Measurements from ENCODE around the gene DPP7.
A peak's percentile ranks its signal among the peaks of the same experiment; 100 is the strongest.

The DPP7 gene

GRCh38 chr9:137110911-137111787, 3.4 kb downstream of the DPP7 start:
- no peak for DNase-seq

DNA sequence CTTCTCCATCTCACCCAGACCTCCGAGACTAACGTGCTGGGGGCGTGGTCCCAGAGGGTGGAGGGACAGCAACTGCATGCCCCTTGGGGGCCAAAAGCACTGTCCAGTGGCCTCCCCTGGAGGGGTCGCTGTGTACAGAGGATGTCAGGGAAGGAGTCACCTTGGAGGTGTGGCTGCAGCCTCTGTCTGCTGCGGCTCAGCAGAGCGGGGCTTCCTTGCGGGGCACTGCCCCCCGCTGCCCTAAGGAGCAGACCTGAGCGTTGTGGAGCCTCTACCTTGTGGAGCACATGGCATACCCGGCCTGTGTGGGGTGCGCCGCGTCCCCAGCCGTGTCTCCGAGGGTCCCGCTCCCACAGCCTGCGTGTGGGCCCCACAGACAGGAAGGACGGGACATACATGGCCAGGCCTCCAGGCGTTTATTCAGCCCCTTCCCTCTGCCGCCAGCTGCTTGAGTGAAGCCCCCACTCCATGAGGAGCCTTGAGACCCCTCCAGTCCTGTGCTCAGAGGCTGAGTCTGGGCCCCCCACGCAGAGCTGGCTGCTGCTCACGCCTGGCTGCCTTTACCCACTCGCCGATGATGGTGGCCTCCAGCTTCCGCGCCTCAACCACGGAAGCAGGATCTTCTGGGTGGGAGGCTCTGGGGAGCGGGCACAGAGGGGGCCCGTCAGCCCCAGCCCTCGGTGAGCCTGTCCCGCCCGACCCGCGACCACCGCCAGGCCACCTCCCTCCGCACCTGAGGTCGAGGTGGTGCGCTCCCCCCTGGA, 4.2 kb downstream of the DPP7 start:
- DNase-seq: no peak

GRCh38 chr9:137109250-137110146, 5.0 kb downstream of the DPP7 start:
- no peak for DNase-seq

- DNase-seq: no peak
Measured at GRCh38 chr9:137108608-137109249, 5.8 kb downstream of the DPP7 start.

- no peak for DNase-seq
Measured at GRCh38 chr9:137107982-137108381, 6.6 kb downstream of the DPP7 start.

DNA sequence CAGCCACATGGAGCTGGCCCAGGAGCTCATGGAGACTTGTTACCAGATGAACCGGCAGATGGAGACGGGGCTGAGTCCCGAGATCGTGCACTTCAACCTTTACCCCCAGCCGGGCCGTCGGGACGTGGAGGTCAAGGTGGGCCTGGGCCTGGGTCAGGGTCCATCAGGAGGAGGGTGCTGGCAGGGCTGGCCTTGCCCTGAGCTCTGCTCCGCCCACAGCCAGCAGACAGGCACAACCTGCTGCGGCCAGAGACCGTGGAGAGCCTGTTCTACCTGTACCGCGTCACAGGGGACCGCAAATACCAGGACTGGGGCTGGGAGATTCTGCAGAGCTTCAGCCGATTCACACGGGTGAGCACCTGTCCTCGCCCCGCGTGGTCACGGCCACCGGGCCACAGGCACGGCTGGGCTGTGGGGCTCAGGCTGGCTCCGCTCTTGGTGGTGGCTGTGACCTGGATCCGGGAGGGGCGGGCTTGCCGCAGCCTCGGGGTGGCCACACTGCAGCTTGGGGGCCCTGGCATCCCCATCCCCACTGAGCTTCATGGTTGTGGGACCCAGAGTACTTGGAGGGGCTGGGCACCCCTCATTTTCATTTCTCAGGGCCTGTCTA, 7.1 kb downstream of the DPP7 start:
- DNase-seq: no peak

DNA sequence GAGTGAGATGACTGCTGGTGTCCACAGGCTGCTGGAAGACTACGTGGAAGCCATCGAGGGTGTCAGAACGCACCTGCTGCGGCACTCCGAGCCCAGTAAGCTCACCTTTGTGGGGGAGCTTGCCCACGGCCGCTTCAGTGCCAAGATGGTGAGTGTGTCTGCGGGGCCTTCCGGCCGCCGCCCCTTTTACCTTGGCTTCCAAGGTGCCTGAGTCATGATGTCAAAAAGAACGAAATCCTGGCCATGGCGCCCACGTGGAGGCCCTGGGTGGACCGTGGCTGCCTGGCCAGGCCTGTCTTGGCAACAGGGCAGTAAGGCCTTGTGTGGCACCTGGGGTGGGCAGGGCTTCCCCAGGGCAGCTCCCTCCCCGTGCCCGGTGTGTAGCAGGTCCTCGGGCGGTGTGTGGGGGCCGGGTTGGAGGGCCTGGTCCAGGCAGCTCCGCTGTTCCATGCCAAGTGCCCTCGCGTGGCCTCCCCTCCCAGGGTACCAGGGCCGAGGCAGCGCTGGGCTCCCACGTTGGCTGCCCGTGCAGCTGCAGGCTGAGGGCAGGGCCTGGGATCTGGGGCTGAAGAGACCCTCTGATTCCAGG, 7.8 kb downstream of the DPP7 start:
- no peak for DNase-seq

GRCh38 chr9:137105814-137106661, 8.5 kb downstream of the DPP7 start:
- no peak for DNase-seq

GRCh38 chr9:137103206-137103999, 11.1 kb downstream of the DPP7 start:
- DNase-seq: no peak

DNA sequence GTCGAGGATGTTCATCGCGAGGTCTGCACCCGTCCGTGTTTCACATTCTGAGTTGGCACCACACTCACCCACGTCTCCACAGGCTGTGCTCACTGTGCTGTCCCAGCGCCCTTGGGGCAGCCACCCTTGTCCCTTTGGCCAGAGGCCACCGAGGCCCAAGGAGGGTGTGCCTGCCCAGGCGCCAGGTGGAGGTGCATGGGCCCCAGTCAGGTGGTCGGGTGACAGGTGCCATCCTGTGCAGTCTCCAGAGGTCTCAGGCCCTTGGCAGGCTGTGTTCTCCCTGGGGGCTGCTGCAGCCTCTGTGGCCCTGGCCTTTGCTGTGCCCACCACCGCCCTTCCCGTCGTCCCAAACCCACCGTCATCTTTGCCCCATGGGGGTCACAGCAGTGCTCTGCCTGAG, 15.3 kb downstream of the DPP7 start:
- DNase-seq: no peak

DNA sequence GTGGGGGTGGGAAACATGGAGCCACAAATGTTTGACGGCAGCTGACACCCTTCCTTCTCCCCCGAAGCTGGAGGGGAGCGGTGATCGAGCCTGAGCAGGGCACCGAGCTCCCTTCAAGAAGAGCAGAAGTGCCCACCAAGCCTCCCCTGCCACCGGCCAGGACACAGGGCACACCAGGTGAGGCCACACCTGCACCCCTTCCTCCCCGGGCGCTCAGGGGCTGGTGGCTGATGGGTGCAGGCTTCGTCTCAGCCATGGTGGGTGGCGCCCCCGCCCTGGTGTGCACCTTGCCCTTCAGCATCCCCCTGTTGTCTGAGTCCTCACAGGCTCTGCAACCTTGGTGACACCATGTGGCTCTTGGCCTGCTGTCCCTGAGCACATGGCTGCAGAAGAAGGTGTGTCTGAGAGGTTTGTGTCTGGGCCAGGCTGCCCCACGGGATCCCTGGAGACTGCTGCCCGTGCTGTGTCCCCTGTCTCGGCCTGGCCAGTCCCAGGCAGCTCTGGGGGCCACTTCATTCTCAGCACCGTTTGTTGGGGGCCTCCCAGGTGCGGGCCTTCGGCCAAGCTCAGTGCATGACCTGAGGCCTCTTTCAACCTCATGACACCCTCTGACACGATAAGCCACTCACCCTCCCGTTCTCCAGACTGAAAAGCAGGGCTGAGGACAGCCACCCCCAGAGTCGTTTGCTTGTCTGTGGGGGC, 16.6 kb downstream of the DPP7 start:
- no peak for DNase-seq

GRCh38 chr9:137096785-137097546, 17.6 kb downstream of the DPP7 start:
- no peak for DNase-seq

GRCh38 chr9:137095664-137096517, 18.6 kb downstream of the DPP7 start:
- DNase-seq: no peak

DNA sequence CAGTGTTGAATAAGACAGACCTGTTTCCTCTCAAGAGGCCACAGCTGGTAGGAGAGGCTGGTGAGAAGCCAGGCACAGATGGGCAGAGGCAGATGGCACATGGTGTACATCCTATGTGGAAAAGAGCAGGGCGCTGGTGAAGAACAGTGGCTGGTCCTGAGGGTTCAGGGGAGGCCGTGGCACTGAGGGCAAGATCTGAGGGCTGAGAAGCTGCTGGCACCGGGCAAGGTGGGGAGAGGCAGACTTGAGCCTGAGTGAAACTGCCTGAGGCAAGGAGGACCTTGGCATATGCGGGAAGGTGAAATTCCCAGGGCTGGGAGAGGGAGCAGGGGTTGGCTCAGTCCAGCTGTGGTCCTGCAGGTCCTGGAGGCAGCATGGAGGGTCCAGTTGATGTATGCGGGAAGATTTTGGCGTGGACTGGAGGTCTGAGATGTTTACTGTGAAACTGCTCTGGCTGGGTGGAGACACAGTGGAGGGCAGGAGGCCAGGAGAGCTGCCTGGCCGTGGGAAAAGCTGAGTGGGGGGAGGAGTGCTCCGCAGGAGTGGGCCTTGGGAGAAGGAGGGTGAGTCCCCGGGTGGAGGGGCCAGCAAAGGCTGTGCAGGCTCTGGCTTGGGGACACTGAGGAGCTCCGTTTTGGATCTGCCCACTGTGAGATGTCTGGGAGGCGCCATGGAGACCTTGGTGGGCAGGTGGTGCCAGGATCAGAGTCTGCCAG, 25.1 kb downstream of the DPP7 start:
- no peak for DNase-seq

- no peak for DNase-seq
Measured at GRCh38 chr9:137088121-137088520, 26.4 kb downstream of the DPP7 start.

GRCh38 chr9:137087409-137087925, 27.1 kb downstream of the DPP7 start:
- DNase-seq: peak; percentile 47 to 65

All from inflammatory macrophage (primary cell).